ENCODE measurements around the gene INMT. TPM values are rescaled to one million over a fixed set of nuclear protein-coding genes. Genes with fewer than 3 reads are reported as not detected.

INMT gene
- total and polyA plus RNA-seq, 2 experiments from 2014 or later: 0.98 to 4.9 TPM

DNA sequence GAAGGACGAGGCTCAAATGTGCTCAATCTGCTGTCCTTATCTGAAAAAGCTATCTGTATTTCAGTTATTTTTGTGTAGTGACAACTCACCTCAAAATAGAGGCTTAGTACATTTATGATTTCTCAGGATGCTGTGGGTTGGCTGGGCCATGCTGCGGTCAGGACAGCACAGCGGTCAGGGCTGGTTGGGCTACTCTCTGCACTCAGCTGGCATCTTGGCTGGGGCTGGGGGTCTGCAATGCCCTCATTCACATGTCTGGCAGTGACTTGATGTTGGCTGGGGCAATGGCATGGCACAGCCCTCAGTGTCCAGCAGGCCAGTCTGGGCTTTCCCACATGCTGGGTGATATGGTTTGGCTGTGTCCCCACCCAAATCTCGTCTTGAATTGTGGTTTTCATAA, 15.6 kb upstream of the INMT start:
- Histone ChIP-seq H3K9me3 (ENCODE audit: low read depth) (no peaks in the 10 kb centered on the region), H3K27ac (no peak overlapping the region), H3K36me3 (no peaks in the 10 kb centered on the region), H3K27me3 (no peaks in the 10 kb centered on the region), H3K4me1 (ENCODE audit: low read depth) (no peaks in the 10 kb centered on the region), H3K4me3 (no peak overlapping the region)
- TF ChIP-seq, protein P1, sequence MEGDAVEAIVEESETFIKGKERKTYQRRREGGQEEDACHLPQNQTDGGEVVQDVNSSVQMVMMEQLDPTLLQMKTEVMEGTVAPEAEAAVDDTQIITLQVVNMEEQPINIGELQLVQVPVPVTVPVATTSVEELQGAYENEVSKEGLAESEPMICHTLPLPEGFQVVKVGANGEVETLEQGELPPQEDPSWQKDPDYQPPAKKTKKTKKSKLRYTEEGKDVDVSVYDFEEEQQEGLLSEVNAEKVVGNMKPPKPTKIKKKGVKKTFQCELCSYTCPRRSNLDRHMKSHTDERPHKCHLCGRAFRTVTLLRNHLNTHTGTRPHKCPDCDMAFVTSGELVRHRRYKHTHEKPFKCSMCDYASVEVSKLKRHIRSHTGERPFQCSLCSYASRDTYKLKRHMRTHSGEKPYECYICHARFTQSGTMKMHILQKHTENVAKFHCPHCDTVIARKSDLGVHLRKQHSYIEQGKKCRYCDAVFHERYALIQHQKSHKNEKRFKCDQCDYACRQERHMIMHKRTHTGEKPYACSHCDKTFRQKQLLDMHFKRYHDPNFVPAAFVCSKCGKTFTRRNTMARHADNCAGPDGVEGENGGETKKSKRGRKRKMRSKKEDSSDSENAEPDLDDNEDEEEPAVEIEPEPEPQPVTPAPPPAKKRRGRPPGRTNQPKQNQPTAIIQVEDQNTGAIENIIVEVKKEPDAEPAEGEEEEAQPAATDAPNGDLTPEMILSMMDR (IDR thresholded peaks at IDR 0.05; ENCODE audit: low read depth, low read length): no peak
- no peak for DNase-seq (ENCODE audit: low read depth in 1 of 2, low spot score in 1 of 2)

DNA sequence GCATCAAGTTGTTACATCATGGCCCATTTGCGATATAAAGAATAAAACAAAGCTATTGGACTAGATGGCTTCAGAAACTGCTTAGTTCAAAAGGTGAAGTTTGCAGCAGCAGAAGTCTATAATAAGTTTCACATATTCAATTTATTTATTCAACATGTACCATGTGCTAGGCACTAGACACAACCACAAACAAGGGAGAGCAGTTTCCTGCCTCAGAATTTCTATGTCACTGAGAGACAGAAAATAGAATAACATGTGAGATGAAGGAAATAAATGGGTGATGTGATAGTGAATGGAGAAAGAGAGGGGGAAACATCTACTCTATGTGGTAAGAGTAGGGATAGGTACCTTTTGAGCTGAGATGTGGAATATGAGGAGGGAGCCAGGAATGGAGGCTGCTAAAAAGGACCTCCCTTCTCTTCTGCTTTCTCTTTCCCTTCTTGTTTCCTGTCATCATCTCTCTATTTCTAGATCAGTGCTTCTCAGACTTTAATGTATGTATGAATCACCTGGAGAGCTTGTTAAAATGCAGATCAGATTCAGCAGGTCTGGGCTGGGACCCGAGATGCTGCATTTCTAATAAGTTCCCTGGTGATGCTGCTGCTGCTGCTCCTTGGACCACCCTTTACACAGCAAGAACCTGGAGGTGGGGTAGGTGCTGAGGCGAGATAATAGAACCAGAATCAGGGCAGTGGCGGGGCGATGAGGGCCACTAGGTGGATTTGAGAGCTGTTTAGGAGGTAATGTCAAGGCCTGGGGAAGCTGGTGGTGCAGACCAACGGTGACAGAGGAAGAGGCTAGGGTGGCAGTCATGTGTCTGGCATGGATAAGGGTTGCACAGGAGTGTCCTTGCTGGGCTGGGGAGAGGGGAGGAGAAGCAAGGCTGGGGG, 13.7 kb upstream of the INMT start:
- no peak for DNase-seq (ENCODE audit: low read depth in 1 of 2, low spot score in 1 of 2)
- no peaks in the 10 kb centered on the region for H3K9me3 ChIP-seq (ENCODE audit: low read depth)
- H3K4me1 ChIP-seq (ENCODE audit: low read depth): no peaks in the 10 kb centered on the region
- H3K27me3 ChIP-seq: no peaks in the 10 kb centered on the region
- H3K4me3 ChIP-seq: no peak overlapping the region
- TF ChIP-seq, protein P1 (IDR thresholded peaks at IDR 0.05; ENCODE audit: low read depth, low read length): no peak
- no peaks in the 10 kb centered on the region for H3K36me3 ChIP-seq
- no peak overlapping the region for H3K27ac ChIP-seq

DNA sequence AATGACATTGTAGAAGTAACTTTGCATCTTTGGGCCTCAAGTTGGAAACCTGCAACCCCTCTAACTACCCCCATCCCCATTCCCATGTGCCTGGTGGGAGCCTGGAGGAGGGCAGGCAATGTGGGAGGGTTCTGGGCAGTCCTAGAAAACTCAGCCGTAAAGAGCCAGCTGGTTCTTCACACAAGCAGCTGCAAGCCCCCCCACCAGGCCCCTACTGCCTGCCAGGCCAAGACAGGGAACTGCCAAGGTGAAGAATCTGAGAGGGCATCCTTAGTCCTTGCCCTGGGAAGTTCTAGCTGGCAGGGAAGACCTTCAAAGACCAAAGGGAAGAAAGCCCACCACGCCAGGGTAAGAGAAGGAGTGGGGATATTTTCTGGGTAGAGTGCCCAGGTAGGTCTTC, 12.2 kb upstream of the INMT start:
- no peaks in the 10 kb centered on the region for H3K36me3 ChIP-seq
- H3K9me3 ChIP-seq (ENCODE audit: low read depth): no peaks in the 10 kb centered on the region
- DNase-seq (ENCODE audit: low read depth in 1 of 2, low spot score in 1 of 2): no peak
- no peak overlapping the region for H3K27ac ChIP-seq
- H3K27me3 ChIP-seq: no peaks in the 10 kb centered on the region
- TF ChIP-seq, protein P1 (IDR thresholded peaks at IDR 0.05; ENCODE audit: low read depth, low read length): no peak
- no peak overlapping the region for H3K4me3 ChIP-seq
- no peaks in the 10 kb centered on the region for H3K4me1 ChIP-seq (ENCODE audit: low read depth)

DNA sequence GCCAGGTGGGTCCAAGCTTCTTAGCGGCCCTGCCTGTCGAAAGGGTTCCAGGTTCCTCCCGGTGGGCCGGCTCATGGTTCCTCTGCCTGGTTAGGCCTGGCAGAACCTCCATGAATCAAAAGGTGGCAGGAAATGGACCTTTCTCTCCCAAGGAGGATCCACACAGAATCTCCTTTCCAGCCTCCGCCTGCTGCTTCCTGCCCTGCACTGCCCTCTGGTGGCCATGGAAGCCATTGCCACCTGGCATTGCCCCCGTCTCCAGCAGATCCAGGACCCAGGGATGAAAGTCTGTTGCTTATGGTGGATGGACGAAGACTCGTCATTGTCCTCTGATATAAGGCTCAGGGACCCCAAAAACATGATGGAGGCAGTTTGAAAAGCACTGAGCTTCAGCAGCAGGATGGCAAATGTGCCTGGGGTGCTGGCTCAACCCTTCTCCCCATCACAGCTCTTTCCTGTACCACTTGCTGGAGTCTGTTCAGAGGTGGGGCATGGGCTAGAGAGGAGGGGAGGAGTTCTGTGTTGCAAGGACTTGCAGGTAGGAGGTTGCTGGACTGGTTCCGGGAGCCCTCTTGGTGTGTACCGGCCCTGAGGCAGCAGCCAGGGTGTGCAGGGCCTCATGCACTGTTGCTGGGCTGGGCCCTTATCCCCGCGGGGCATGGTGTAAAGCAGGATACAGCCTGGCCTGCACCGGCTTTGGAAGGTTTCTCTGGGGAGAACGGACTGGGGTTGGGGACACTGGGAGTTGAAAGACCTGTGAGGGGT, 11.3 kb upstream of the INMT start:
- DNase-seq (ENCODE audit: low read depth in 1 of 2, low spot score in 1 of 2): peak; percentile 71 to 81
- Histone ChIP-seq H3K36me3 (no peaks in the 10 kb centered on the region), H3K27me3 (no peaks in the 10 kb centered on the region), H3K27ac (no peak overlapping the region), H3K4me1 (ENCODE audit: low read depth) (no peaks in the 10 kb centered on the region), H3K9me3 (ENCODE audit: low read depth) (no peaks in the 10 kb centered on the region), H3K4me3 (no peak overlapping the region)
- TF ChIP-seq, protein P1 (IDR thresholded peaks at IDR 0.05; ENCODE audit: low read depth, low read length): peak; percentile 99

DNA sequence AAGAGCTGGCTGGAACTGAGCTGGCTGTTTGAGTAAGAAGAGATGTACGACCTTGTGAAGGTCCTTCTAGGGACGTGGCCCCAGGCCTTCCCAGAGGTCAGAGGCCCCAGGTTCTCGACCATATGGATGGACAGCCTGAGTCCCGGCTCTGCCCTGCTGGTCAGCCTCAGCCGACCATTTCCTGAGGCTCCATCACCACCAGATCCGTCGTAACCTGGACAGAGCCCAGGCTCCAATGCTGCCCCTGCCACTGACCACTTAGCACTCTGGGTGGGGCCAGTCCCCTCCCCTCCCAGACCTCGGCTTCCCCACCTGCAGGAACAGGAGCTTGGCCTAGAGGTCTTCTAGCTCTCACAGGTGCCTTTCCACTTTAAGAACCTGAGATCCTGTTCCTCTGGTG, 10.6 kb upstream of the INMT start:
- H3K9me3 ChIP-seq (ENCODE audit: low read depth): no peaks in the 10 kb centered on the region
- no peak overlapping the region for H3K4me3 ChIP-seq
- no peak overlapping the region for H3K27ac ChIP-seq
- TF ChIP-seq, protein P1 (IDR thresholded peaks at IDR 0.05; ENCODE audit: low read depth, low read length): no peak
- no peaks in the 10 kb centered on the region for H3K4me1 ChIP-seq (ENCODE audit: low read depth)
- DNase-seq (ENCODE audit: low read depth in 1 of 2, low spot score in 1 of 2): no peak
- no peaks in the 10 kb centered on the region for H3K27me3 ChIP-seq
- no peaks in the 10 kb centered on the region for H3K36me3 ChIP-seq

All from cardiac muscle cell (in vitro differentiated cells and primary cell).